IMR-90 (cell line): ENCODE results near the gene KLHDC1.

Experiments
- BHLHE40 ChIP-seq: fragments of 150-350 bp; IDR thresholded peaks from 2 replicates; pipeline ENCODE4 v1.6.1; 2016; ENCODE audit warnings: mild to moderate bottlenecking, low read depth, low read length
- CEBPB ChIP-seq: IDR thresholded peaks from 2 replicates; pipeline ENCODE4 v1.6.1; 2012; ENCODE audit warnings: low read depth, low read length, improper control_type of control experiment
- CHD1 ChIP-seq: IDR thresholded peaks from 2 replicates; pipeline ENCODE4 v1.6.1; 2012; ENCODE audit warnings: low read depth, low read length, improper control_type of control experiment
- FOS ChIP-seq: fragments of 150-350 bp; IDR thresholded peaks from 2 replicates; pipeline ENCODE4 v1.6.1; 2016; ENCODE audit warnings: low read depth, low read length
- MAFK ChIP-seq: IDR thresholded peaks from 2 replicates; pipeline ENCODE4 v1.6.1; 2012; ENCODE audit warnings: low read depth, low read length, improper control_type of control experiment
- MAZ ChIP-seq: IDR thresholded peaks from 2 replicates; pipeline ENCODE4 v1.6.1; 2012; ENCODE audit warnings: low read depth, mild to moderate bottlenecking, low read length, improper control_type of control experiment, moderate library complexity, borderline replicate concordance
- MXI1 ChIP-seq: IDR thresholded peaks from 2 replicates; pipeline ENCODE4 v1.6.1; 2012; ENCODE audit warnings: low read depth, mild to moderate bottlenecking, low read length, moderate library complexity, borderline replicate concordance
- NFE2L2 ChIP-seq: fragments of 150-350 bp; IDR thresholded peaks from 2 replicates; pipeline ENCODE4 v1.6.1; 2016; ENCODE audit warnings: low read depth, mild to moderate bottlenecking, low read length
- POLR2A ChIP-seq: IDR thresholded peaks from 2 replicates; pipeline ENCODE4 v1.6.1; 2012; ENCODE audit warnings: mild to moderate bottlenecking, low read depth, low read length
- RAD21 ChIP-seq: IDR thresholded peaks from 2 replicates; pipeline ENCODE4 v1.6.1; 2012; ENCODE audit warnings: low read length, improper control_type of control experiment
- RFX5 ChIP-seq: IDR thresholded peaks from 2 replicates; pipeline ENCODE4 v1.8.0; 2012; ENCODE audit warnings: low read depth, mild to moderate bottlenecking, low read length, moderate library complexity
- SMC3 ChIP-seq: fragments of 150-350 bp; IDR thresholded peaks from 2 replicates; pipeline ENCODE4 v1.6.1; 2016; ENCODE audit warnings: low read depth, mild to moderate bottlenecking, antibody characterized with exemption, low read length, moderate library complexity
- TF ChIP-seq, protein P1 (sequence below): conservative IDR thresholded peaks from 2 replicates; pipeline ENCODE4 v1.5.1; 2012; ENCODE audit warnings: mild to moderate bottlenecking, low read depth, low read length, improper control_type of control experiment
- TF ChIP-seq, protein P2 (sequence below): fragments of 150-350 bp; IDR thresholded peaks from 2 replicates; pipeline ENCODE4 v1.6.1; 2017; ENCODE audit warnings: mild to moderate bottlenecking, antibody characterized with exemption, low read length, low read depth

DNA sequence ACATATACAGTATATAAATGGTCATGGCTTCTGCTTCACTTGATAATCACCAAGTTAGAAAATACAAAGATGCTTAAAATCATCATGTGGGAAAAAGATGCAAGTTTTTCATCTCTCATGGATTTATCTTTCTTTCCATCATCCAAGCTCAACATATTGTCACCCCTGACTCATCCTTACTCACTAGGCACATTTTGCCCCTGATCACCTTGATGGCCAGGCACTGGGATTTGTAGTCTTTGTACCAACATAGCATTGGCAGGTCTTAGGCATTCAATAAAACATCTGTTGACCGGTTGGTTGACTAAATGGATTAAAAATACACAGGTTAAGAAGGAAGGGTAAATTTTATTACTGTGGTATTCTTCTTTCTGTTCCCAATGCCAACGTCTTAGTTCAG is 103.1 kb downstream of the KLHDC1 start:
- TF ChIP-seq, protein P1, sequence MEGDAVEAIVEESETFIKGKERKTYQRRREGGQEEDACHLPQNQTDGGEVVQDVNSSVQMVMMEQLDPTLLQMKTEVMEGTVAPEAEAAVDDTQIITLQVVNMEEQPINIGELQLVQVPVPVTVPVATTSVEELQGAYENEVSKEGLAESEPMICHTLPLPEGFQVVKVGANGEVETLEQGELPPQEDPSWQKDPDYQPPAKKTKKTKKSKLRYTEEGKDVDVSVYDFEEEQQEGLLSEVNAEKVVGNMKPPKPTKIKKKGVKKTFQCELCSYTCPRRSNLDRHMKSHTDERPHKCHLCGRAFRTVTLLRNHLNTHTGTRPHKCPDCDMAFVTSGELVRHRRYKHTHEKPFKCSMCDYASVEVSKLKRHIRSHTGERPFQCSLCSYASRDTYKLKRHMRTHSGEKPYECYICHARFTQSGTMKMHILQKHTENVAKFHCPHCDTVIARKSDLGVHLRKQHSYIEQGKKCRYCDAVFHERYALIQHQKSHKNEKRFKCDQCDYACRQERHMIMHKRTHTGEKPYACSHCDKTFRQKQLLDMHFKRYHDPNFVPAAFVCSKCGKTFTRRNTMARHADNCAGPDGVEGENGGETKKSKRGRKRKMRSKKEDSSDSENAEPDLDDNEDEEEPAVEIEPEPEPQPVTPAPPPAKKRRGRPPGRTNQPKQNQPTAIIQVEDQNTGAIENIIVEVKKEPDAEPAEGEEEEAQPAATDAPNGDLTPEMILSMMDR: no peak
- TF ChIP-seq NFE2L2 (no peak), POLR2A (no peak), RAD21 (no peak), MXI1 (no peak), SMC3 (no peak), MAFK (no peak), BHLHE40 (no peak), MAZ (no peak), RFX5 (no peak), CEBPB (no peak), CHD1 (no peak), FOS (no peak)
- TF ChIP-seq, protein P2, sequence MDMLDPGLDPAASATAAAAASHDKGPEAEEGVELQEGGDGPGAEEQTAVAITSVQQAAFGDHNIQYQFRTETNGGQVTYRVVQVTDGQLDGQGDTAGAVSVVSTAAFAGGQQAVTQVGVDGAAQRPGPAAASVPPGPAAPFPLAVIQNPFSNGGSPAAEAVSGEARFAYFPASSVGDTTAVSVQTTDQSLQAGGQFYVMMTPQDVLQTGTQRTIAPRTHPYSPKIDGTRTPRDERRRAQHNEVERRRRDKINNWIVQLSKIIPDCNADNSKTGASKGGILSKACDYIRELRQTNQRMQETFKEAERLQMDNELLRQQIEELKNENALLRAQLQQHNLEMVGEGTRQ: no peak
